HFF-Myc (cell line): ENCODE results near the gene ALDH2.
"Not testable (repeated sequence)": the region's sequence is repeated elsewhere in the genome, so short reads cannot be mapped to it uniquely, and the experiment has no call there.

Source experiments
- DNase-seq: peaks from one replicate; pipeline ENCODE4 v3.0.0-alpha.2; 2011; ENCODE audit warnings: low read depth; ENCODE audit errors: extremely low read depth
- H3K4me3 ChIP-seq: replicated peaks from 2 replicates; pipeline ENCODE4 v1.5.1; 2011; ENCODE audit warnings: low read depth, mild to moderate bottlenecking, control low read depth, low read length
- TF ChIP-seq, protein P1 (sequence below): IDR thresholded peaks from 2 replicates; pipeline ENCODE4 v1.5.1; 2012; ENCODE audit warnings: mild to moderate bottlenecking, low read depth, low read length, control low read depth; ENCODE audit errors: missing control alignments

The ALDH2 gene

DNA sequence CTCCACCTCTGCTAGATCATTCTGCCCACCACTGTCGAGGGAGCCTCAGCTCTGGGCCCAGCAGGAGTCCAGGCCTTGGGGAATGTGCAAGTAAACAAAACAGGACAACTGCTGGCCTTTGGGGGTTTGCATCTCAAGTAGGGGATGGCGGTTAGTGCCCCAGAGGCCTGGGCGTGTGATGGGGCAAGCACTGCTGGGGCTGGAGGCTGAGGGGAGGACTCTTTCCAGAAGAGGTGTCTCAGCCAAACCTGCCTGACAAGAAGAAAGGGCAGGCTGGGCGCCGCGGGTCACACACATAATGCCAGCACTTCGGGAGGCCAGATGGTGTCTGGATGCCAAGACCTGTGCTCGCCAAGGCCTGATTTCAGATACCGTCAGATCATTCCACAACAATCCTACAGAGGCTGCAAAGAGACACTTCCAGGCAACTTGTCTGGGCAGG, 8.6 kb upstream of the ALDH2 start:
- H3K4me3 ChIP-seq = no peak overlapping the region
- TF ChIP-seq, protein P1, sequence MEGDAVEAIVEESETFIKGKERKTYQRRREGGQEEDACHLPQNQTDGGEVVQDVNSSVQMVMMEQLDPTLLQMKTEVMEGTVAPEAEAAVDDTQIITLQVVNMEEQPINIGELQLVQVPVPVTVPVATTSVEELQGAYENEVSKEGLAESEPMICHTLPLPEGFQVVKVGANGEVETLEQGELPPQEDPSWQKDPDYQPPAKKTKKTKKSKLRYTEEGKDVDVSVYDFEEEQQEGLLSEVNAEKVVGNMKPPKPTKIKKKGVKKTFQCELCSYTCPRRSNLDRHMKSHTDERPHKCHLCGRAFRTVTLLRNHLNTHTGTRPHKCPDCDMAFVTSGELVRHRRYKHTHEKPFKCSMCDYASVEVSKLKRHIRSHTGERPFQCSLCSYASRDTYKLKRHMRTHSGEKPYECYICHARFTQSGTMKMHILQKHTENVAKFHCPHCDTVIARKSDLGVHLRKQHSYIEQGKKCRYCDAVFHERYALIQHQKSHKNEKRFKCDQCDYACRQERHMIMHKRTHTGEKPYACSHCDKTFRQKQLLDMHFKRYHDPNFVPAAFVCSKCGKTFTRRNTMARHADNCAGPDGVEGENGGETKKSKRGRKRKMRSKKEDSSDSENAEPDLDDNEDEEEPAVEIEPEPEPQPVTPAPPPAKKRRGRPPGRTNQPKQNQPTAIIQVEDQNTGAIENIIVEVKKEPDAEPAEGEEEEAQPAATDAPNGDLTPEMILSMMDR = no peak
- no peak for DNase-seq

DNA sequence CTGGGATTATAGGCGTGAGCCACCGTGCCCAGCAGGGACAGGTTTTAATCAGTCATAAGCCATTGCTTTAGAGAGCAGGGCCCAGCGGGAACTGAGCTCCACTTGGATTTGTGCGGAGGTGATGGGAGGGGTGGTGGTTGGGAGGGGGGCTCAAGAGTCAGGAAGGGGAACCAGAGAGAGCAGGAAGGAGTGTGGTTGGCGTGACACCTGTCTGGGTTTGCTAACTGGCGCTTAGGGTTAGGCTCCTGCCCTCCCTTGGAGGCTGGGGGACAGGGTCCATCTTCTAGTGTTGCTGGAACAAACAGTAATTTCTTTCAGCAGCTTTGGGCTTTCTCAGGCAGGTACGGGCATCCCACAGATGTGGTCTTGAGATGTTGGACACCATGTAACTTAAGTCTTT, 7.5 kb upstream of the ALDH2 start:
- no peak for DNase-seq
- TF ChIP-seq, protein P1 = no peak
- H3K4me3 ChIP-seq = no peak overlapping the region

DNA sequence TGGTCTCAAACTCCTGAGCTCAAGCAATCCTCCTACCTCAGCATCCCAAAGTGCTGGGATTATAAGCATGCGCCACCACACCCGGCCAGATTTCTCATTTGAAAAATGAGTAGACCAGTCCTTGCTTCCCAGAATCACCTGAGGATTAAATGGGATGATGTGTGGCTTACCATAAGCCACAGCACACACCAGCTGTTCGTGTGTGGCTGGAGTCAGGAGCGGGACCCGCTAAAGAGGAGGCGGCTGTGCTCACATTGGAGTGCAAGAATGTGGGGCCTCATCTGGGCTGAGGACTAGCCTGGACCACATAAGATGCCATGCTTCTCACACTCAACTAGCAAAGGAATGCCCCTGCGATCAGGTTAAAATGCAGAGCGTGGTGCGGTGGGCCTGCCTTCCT, 6.7 kb upstream of the ALDH2 start:
- TF ChIP-seq, protein P1 = no peak
- no peak overlapping the region for H3K4me3 ChIP-seq
- no peak for DNase-seq

GRCh38 chr12:111761099-111761498, 5.6 kb upstream of the ALDH2 start:
- no peak overlapping the region for H3K4me3 ChIP-seq
- DNase-seq = no peak
- TF ChIP-seq, protein P1 = no peak

DNA sequence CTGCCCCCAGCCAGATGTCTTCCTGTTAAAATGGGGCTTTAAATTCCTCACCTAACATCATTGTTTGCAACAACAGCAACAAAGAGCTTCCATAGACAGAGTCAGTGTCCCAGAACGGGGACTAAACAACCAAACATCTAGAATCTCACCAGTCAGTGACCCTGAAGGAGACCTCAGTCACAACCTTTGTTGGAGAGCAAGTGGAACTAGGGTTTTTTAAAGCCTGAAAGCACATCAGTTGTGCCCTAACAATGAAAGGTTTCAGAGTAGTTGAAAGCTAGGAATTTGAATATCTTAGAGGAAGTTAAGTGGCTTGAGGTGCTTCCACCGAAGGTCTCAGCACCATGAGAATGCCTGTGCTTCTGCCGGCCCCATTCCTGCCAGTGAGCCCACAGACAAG, 5.0 kb upstream of the ALDH2 start:
- TF ChIP-seq, protein P1 = no peak
- DNase-seq = no peak
- no peak overlapping the region for H3K4me3 ChIP-seq

GRCh38 chr12:111763552-111763951, 3.2 kb upstream of the ALDH2 start:
- H3K4me3 ChIP-seq, DNase-seq: not testable (repeated sequence)

DNA sequence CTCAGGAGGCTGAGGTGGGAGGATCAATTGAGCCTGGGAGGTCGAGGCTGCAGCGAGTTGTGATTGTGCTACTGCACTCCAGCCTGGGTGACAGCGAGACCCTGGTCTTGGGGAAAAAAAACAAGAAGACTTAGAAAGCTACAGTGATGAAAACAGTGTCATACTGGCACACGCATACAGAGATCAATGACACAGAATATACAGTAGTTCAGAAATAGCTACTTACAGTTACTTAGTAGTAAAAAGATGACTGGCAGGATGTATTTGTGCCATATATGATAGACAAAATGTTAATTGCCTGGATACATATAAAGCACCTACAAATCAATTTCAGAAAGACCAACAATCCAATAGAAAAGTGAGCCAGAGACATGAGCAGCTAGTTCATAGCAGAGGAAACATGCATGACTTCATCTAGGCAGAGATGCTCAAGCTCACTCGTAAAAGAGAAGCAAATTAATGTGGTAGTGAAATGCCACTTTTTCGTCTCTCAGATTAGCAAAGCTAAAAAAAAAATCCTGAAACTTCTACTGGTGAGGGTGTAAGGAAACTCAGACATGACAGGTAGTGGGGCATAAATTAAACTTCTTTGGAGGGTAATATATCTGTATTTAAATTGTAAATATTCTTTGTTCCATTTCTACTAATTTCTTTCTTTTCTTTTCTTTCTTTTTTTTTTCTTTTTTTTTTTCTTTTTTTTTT, 2.5 kb upstream of the ALDH2 start:
- TF ChIP-seq, protein P1 = no peak
- no peak overlapping the region for H3K4me3 ChIP-seq
- no peak for DNase-seq
